ENCODE measurements around the gene TMED4.

DNA sequence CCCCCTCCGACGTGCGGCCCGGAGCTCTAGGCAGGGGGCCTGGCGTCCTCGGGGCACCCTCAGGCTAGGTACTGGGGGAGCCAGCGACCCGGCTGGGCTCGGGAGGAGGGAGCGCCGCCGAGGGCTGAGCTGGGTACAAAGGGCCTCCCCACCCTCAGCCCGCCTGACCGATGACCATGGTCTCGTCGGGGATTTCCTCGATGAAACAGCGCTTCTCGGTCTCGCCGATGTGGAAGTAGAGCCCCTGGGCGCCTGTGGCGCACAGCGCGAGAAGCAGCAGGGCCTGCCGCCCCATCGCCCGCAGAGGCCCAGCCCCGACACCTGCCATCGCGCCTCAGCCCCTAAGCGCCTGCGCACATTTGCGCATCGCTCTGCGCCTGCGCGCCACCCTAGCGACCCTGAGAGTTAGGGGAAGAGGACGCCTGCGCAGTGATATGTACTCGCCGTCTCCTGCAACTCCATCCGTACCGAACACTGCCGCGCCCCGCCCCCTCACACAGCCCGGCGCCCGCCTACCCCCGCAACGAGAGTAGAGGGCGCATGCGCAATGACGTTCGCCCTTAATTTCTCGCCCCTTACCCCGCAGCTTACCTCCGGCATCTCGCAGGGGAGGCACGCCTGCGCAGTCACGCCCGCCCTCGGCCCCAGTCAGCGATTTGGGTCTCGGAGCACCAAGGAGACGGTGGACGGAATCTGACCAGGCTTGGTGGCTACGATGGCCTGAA, at the start of gene TMED4:
- TF ChIP-seq YY1 (IDR thresholded peaks at IDR 0.05; ENCODE audit: insufficient read depth, insufficient read length) (no peak), ZNF274 (IDR thresholded peaks at IDR 0.05; ENCODE audit: low read depth, low read length) (no peak)
